ENCODE data around the gene ATXN7L1.
"Not testable (repeated sequence)": the region's sequence is repeated elsewhere in the genome, so short reads cannot be mapped to it uniquely, and the experiment has no call there.

Gene ATXN7L1

DNA sequence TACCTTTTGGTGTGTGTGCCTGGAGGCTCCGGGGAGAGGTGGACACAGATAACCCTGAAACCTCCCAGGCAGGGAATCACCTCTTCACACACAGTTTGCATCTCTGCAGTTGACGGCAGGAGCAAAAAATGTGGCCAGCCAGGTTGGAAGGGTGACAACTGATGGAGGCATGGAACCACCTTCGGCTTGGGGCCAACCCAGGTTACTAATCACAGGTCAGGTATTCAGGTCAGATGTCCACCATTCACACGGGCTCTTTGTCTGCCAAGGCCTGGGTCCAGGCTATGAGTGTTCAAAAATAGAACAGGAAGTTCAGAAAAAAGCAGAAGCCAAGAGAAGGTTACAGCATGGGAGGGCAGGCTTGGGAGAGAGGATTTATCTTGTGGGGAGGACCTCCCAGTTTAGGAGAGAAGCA is 157.9 kb downstream of the ATXN7L1 start:
- peaks cover 25% of the 10 kb centered on the region for H3K4me1 ChIP-seq (ENCODE audit: control insufficient read depth, low read depth, low read length)
- H3K9ac ChIP-seq (ENCODE audit: low read length), result no peak overlapping the region
- H3K27me3 ChIP-seq (ENCODE audit: control insufficient read depth, insufficient read depth, low read length), result no peaks in the 10 kb centered on the region
- no peaks in the 10 kb centered on the region for H3K9me3 ChIP-seq (ENCODE audit: control insufficient read depth, low read depth, low read length)
- no peaks in the 10 kb centered on the region for H3K36me3 ChIP-seq (ENCODE audit: control insufficient read depth, low read depth, low read length)
- H3K4me3 ChIP-seq (ENCODE audit: low read length), result no peak overlapping the region
- H3K27ac ChIP-seq (ENCODE audit: low read length), result no peak overlapping the region

DNA sequence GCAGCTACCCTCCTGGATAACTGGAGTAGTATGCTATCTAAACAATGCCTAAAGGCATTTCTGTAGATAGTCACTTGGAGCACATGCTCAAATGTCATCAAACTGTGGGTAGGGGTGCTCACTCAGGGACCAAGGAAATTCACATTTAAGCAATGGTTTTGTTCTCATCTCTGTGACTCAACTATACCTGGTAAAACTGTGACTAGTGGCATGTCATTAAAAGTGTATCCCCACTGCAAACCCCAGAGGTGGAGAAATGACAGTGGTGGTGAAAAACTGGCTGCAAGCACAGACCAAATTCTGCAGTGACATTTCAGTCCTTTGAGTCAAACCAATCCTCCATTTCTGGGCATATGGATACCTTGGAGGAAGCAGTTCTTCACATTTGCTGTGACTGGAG is 160.9 kb downstream of the ATXN7L1 start:
- no peak overlapping the region for H3K9ac ChIP-seq (ENCODE audit: low read length)
- peaks cover 19% of the 10 kb centered on the region for H3K9me3 ChIP-seq (ENCODE audit: control insufficient read depth, low read depth, low read length)

DNA sequence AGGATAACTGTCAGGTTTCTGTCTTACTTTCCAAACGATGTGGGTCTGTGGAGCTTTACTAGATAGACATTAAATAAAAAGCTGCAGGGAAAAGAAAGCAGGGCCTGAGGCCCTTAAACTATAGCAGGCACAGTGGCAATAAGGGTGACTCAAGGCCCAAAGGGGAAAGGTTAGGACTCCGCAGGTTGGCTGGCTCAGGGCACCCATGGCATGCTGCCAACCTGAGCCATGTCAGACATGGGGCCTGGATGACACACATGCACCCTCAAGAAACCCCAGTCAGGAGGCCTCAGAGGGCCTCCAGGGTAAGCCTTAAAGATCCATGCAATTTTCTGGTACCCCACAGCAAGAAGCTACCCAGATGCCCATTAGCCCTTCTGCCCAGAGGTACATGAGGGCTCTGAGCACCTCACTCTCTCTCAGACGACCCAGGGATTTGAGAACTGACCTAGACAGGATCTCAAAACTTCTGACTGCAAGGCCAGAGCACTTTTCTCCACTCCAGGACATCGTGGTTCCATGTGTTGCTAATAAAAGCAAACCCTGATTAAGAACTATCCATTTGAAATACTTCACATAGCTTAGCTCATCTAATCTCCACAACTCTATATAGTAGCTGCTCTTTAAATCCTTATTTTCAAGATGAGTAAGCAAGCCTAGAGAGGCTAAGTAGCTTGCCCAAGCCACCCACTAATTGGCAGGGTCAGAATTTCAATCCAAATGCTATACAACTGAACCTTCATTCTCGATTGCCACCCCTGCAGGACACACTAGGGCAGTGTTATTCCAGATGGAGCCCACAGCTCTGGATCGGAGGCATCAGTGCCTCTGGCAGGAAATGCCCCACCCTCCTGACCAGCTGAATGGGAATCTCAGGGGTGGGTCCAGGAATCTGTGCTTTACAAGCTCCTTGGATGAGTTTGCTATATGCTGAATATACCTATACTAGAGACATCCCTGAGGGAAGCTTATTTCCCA is 162.6 kb downstream of the ATXN7L1 start:
- no peak overlapping the region for H3K4me3 ChIP-seq (ENCODE audit: low read length)
- no peaks in the 10 kb centered on the region for H3K27me3 ChIP-seq (ENCODE audit: control insufficient read depth, insufficient read depth, low read length)
- H3K9ac ChIP-seq (ENCODE audit: low read length), result no peak overlapping the region
- H3K27ac ChIP-seq (ENCODE audit: low read length), result no peak overlapping the region
- H3K36me3 ChIP-seq (ENCODE audit: control insufficient read depth, low read depth, low read length), result no peaks in the 10 kb centered on the region
- H3K4me1 ChIP-seq (ENCODE audit: control insufficient read depth, low read depth, low read length), result peaks cover 2% of the 10 kb centered on the region
- H3K9me3 ChIP-seq (ENCODE audit: control insufficient read depth, low read depth, low read length), result peaks cover 19% of the 10 kb centered on the region

More for the DNA sequence above, 160.9 kb downstream of the ATXN7L1 start:
- Histone ChIP-seq H3K27ac (ENCODE audit: low read length) (no peak overlapping the region), H3K4me3 (ENCODE audit: low read length) (no peak overlapping the region), H3K4me1 (ENCODE audit: control insufficient read depth, low read depth, low read length) (peaks cover 16% of the 10 kb centered on the region), H3K27me3 (ENCODE audit: control insufficient read depth, insufficient read depth, low read length) (no peaks in the 10 kb centered on the region), H3K36me3 (ENCODE audit: control insufficient read depth, low read depth, low read length) (no peaks in the 10 kb centered on the region)

DNA sequence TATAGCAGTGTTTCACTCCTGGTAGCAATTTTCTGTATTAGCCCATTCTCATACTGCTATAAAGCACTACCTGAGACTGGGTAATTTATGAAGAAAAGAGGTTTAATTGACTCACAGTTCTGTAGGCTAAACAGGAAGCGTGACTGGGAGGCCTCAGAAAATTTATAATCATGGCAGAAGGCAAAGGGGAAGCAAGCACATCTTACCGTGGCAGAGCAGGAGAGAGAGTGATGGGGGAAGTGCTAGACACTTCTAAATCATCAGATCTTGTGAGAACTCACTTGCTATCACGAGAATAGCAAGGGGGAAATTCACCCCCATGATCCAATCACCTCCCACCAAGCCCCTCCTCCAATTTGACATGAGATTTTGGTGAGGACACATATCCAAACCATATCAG is 163.5 kb downstream of the ATXN7L1 start:
- Histone ChIP-seq H3K27ac (ENCODE audit: low read length) (no peak overlapping the region), H3K9me3 (ENCODE audit: control insufficient read depth, low read depth, low read length) (peaks cover 19% of the 10 kb centered on the region), H3K27me3 (ENCODE audit: control insufficient read depth, insufficient read depth, low read length) (no peaks in the 10 kb centered on the region)

DNA sequence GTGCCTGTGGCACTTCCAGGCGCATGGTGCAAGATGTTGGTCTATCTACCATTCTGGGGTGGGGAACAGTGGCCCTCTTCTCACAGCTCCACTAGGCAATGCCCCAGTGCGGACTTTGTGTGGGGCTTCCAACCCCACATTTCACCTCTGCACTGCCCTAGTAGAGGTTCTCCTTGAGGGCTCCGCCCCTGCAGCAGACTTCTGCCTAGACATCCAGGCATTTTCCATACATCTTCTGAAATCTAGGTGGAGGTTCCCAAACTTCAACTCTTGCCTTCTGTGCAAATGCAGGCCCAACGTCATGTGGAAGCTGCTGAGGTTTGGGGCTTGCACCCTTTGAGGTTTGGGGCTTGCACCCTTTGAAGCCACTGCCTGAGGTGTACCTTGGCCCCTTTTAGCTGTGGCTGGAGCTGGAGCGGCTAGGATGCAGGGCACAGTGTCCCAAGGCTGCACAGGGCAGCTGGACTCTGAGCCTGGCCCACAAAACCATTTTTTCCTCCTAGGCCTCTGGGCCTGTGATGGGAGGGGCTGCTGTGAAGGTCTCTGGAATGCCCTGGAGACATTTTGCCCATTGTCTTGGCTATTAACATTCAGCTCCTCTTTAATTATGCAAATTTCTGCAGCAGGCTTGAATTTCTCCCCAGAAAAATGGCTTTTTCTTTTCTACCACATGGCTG is 164.5 kb downstream of the ATXN7L1 start:
- Histone ChIP-seq H3K27ac (ENCODE audit: low read length) (no peak overlapping the region), H3K9me3 (ENCODE audit: control insufficient read depth, low read depth, low read length) (peaks cover 19% of the 10 kb centered on the region), H3K36me3 (ENCODE audit: control insufficient read depth, low read depth, low read length) (no peaks in the 10 kb centered on the region), H3K27me3 (ENCODE audit: control insufficient read depth, insufficient read depth, low read length) (no peaks in the 10 kb centered on the region), H3K4me1 (ENCODE audit: control insufficient read depth, low read depth, low read length) (no peaks in the 10 kb centered on the region), H3K9ac (ENCODE audit: low read length) (no peak overlapping the region), H3K4me3 (ENCODE audit: low read length) (no peak overlapping the region)

More for the DNA sequence above, 163.5 kb downstream of the ATXN7L1 start:
- no peak overlapping the region for H3K9ac ChIP-seq (ENCODE audit: low read length)
- no peaks in the 10 kb centered on the region for H3K4me1 ChIP-seq (ENCODE audit: control insufficient read depth, low read depth, low read length)
- no peak overlapping the region for H3K4me3 ChIP-seq (ENCODE audit: low read length)
- H3K36me3 ChIP-seq (ENCODE audit: control insufficient read depth, low read depth, low read length), result no peaks in the 10 kb centered on the region

DNA sequence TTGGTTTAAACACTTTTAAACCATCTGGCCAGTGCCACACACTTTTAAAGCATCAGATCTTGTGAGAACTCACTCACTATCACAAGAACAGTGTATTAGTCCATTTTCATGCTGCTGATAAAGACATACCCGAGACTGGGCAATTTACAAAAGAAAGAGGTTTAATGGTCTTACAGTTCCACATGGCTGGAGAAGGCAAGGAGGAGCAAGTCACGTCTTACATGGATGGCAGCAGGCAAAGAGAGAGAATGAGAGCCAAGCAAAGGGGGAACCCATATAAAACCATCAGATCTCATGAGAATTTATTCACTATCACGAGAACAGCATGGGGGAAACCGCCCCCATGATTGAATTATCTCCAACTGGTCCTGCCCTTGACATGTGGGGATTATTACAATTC is 165.7 kb downstream of the ATXN7L1 start:
- H3K9ac ChIP-seq (ENCODE audit: low read length); H3K36me3 ChIP-seq (ENCODE audit: control insufficient read depth, low read depth, low read length); H3K27ac ChIP-seq (ENCODE audit: low read length); H3K27me3 ChIP-seq (ENCODE audit: control insufficient read depth, insufficient read depth, low read length); H3K4me1 ChIP-seq (ENCODE audit: control insufficient read depth, low read depth, low read length); H3K4me3 ChIP-seq (ENCODE audit: low read length): not testable (repeated sequence)
- H3K9me3 ChIP-seq (ENCODE audit: control insufficient read depth, low read depth, low read length), result peaks cover 19% of the 10 kb centered on the region

DNA sequence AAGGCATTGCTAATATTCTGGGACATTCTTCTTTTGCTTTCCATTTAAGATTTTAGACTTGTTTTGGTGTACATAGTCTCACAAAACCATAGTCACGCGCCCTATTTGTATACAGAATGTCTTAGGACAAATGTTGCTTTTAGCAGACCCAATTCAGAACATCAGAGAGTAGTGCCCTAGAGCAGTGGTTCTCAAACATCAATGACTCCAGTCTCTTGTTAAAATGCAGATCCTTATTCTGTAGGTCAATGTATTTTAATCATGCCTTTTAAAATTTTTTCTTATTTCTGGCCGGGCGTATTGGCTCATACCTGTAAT is 167.7 kb downstream of the ATXN7L1 start:
- Histone ChIP-seq H3K9ac (ENCODE audit: low read length) (no peak overlapping the region), H3K36me3 (ENCODE audit: control insufficient read depth, low read depth, low read length) (no peaks in the 10 kb centered on the region), H3K9me3 (ENCODE audit: control insufficient read depth, low read depth, low read length) (peaks cover 19% of the 10 kb centered on the region), H3K27ac (ENCODE audit: low read length) (no peak overlapping the region), H3K27me3 (ENCODE audit: control insufficient read depth, insufficient read depth, low read length) (no peaks in the 10 kb centered on the region), H3K4me3 (ENCODE audit: low read length) (no peak overlapping the region), H3K4me1 (ENCODE audit: control insufficient read depth, low read depth, low read length) (no peaks in the 10 kb centered on the region)

DNA sequence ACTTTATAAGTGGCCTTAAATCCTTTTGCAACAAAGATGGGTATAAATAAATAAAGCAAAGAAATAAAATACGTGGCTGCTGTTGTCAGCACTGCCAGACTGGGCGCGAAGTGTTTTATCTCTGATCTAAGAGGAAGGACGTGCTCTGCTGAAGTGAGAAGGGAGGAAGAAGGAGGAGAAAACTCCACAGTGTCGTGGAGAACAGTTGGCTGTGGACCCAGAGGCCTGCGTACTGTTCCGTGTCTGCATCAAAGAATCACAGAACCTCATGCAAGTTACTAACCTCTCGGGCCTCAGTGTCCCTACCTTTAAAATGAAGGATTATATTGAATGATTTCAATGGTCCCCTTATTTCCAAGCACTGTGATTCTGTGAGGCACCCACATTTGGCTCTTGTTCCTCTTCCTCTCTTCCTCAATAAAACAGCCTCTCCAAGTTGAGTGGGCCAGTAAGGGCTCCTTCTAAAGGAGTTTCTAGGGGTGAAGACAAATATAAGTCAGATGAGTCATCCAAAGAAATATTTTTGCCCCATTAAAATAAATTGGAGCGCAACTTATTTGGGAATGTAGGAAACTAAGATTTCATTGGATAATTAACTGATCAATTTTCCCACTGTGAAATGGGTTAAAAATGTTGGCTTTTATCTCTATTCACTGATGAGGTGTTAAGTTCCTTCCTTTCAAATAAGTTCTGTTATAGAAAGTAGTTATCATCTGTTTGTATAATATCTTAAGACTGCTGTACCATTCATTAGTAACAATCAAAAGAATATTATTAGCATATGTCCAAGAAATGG is 168.2 kb downstream of the ATXN7L1 start:
- Histone ChIP-seq H3K27me3 (ENCODE audit: control insufficient read depth, insufficient read depth, low read length) (no peaks in the 10 kb centered on the region), H3K9ac (ENCODE audit: low read length) (no peak overlapping the region), H3K9me3 (ENCODE audit: control insufficient read depth, low read depth, low read length) (peaks cover 19% of the 10 kb centered on the region), H3K4me3 (ENCODE audit: low read length) (no peak overlapping the region), H3K36me3 (ENCODE audit: control insufficient read depth, low read depth, low read length) (no peaks in the 10 kb centered on the region), H3K4me1 (ENCODE audit: control insufficient read depth, low read depth, low read length) (no peaks in the 10 kb centered on the region), H3K27ac (ENCODE audit: low read length) (no peak overlapping the region)

DNA sequence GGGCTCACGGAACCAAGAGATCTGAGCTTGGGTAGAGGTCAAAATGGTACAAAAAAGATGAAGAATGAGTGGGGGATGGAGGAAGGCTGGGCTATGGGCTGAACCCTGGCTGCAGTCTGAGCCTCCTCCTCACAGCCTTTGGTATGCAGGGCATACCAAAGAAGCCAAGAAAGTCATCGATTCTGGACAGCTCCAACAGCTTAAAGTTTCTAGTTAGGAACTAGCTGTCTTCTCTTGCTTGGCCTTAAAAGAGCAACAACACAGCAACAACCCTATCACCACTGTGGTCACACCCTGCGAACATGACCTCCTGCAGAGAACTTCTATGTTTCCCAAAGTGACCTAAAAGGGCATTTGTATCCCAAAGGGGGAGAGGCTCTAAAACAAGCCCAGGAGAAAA is 169.0 kb downstream of the ATXN7L1 start:
- no peak overlapping the region for H3K27ac ChIP-seq (ENCODE audit: low read length)
- no peak overlapping the region for H3K9ac ChIP-seq (ENCODE audit: low read length)
- no peak overlapping the region for H3K4me3 ChIP-seq (ENCODE audit: low read length)
- H3K36me3 ChIP-seq (ENCODE audit: control insufficient read depth, low read depth, low read length), result no peaks in the 10 kb centered on the region
- peaks cover 16% of the 10 kb centered on the region for H3K9me3 ChIP-seq (ENCODE audit: control insufficient read depth, low read depth, low read length)
- no peaks in the 10 kb centered on the region for H3K27me3 ChIP-seq (ENCODE audit: control insufficient read depth, insufficient read depth, low read length)
- H3K4me1 ChIP-seq (ENCODE audit: control insufficient read depth, low read depth, low read length), result no peaks in the 10 kb centered on the region

DNA sequence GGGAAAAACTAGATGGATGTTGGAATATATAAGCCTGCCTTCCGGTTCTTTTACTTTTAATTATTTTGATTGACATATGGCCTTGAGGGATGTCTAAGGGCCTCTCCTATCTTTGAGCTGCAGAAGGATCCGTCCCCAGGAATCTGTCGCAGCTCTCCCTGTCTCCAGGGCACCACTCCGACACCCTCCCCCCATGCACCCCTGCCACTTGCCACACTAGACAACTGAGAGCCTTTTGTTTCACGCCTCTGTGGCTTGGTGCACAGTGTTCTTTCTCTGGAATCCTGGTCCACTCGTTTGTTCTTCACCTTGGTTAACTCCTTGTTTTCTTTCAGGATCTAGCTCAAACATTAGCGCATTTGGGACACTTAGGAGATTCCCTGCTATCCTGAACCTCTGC is 171.0 kb downstream of the ATXN7L1 start:
- H3K27me3 ChIP-seq (ENCODE audit: control insufficient read depth, insufficient read depth, low read length), result no peaks in the 10 kb centered on the region
- H3K4me1 ChIP-seq (ENCODE audit: control insufficient read depth, low read depth, low read length), result peaks cover 7% of the 10 kb centered on the region
- no peaks in the 10 kb centered on the region for H3K36me3 ChIP-seq (ENCODE audit: control insufficient read depth, low read depth, low read length)
- H3K27ac ChIP-seq (ENCODE audit: low read length), result no peak overlapping the region
- H3K4me3 ChIP-seq (ENCODE audit: low read length), result no peak overlapping the region
- H3K9me3 ChIP-seq (ENCODE audit: control insufficient read depth, low read depth, low read length), result no peaks in the 10 kb centered on the region
- no peak overlapping the region for H3K9ac ChIP-seq (ENCODE audit: low read length)

DNA sequence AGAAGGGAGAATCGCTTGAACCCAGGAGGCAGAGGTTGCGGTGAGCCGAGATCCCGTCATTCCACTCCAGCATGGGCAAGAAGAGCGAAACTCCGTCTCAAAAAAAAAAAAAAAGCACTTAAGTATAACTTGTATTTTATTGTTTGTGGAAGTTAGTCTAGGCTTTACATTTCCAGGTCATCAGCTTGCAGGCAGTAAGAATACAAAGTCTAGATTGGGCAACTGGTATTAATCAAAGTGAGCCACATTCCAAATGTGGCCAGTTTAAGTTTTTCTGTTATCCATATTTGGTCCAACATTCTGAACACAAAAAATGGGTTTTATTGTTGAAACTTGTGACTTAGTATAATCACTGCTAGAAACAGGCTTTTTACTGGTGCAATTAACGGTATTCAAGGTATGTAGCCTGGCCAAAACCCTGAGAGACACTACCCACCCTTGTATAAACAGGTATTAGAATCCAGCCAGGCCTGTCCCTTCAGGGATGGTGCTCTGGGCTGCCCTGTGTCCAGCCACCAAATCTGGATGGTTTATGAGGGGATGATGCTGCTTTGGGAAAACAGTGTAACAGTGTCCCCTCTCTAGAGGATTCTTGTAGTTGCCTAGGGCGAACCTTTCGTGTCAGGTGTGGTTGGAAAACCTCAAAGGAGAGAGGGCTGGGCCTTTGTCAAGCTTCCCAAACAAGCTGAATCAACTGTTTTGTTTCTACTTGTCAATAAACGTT is 173.0 kb downstream of the ATXN7L1 start:
- H3K27ac ChIP-seq (ENCODE audit: low read length), result no peak overlapping the region
- H3K4me1 ChIP-seq (ENCODE audit: control insufficient read depth, low read depth, low read length), result peaks cover 15% of the 10 kb centered on the region
- H3K4me3 ChIP-seq (ENCODE audit: low read length), result no peak overlapping the region

More for the DNA sequence above, 173.0 kb downstream of the ATXN7L1 start:
- Histone ChIP-seq H3K27me3 (ENCODE audit: control insufficient read depth, insufficient read depth, low read length) (no peaks in the 10 kb centered on the region), H3K36me3 (ENCODE audit: control insufficient read depth, low read depth, low read length) (no peaks in the 10 kb centered on the region), H3K9ac (ENCODE audit: low read length) (no peak overlapping the region), H3K9me3 (ENCODE audit: control insufficient read depth, low read depth, low read length) (no peaks in the 10 kb centered on the region)

Measured in iPS-18a (cell line).